ENCODE measurements around the gene OR2T33.
"Not testable (repeated sequence)": the region's sequence is repeated elsewhere in the genome, so short reads cannot be mapped to it uniquely, and the experiment has no call there.

Gene OR2T33

DNA sequence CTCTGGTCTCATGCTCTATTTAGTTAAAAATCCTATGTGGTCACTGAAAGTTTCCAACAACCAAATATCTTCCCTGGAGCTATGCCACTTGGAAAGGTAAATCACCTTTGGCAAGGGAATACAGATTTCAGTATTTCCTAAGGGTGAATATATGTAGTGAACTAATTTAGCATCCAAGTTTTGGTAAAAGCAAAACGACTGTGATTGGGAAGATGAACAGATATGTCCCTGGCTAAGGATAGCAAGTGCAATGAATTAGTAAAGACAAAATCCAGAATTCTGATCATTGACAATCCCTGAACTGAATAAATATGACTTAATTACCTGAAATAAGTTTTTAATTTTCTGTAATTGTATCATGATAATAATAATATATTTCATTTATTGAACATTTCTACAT lies at the start of gene OR2T33:
Gene OR2T33, minus strand, starts transcription at position 101 of the 400 bp plus-strand sequence. CDS start 4,162 bp downstream, outside the sequence.
- no peak for DNase-seq

DNA sequence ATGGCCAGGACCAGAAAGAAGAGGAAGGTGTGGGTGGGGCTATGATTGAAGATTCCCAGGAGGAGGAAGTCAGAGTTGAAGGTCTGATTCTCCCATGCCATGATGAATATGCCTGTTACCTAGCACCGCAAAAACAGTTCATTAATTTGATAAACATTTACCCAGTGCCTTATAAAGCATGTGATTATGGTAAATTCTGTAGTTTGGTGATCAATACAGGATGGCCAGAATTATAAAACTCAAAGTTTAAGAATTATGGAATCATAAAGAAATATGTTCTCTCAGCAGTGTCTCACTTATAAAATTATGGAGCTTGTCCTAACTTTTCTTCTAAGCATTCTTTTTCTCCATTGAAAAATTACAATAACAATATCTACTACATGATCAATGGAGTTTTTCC lies 46.7 kb upstream of the OR2T33 start, which contains the start of gene OR2M7:
Gene OR2M7, minus strand, starts transcription at position 101 of the 400 bp plus-strand sequence. Its CDS starts 0 bp downstream, at position 101.
- DNase-seq = no peak
- in situ Hi-C loops (cut with MboI; ENCODE audit: low pct_unique_long_range_greater_than_20kb, low sequenced_read_pairs) = no loop called here

More for the DNA sequence above, at the start of gene OR2T33:
- in situ Hi-C loops (cut with MboI; ENCODE audit: low pct_unique_long_range_greater_than_20kb, low sequenced_read_pairs) = no loop called here

DNA sequence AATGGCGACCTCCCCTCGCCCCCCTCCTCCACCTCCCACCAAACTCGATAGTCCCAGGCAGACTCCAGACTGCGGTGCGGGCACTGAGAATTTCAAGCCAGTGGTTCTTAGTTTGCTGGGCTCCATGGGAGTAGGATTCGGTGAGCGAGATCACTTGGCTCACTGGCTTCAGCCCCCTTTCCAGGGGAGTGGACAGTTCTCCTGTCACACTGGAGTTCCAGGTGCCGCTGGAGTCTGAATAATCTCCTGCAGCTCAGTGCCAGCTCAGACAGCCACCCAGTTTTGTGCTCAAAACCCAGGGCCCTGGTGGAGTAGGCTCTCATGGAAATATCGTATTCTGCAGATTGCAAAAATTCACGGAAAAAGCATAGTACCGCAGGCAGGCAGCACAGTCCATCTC lies 39.0 kb upstream of the OR2T33 start:
- DNase-seq = no peak
- in situ Hi-C loops (cut with MboI; ENCODE audit: low pct_unique_long_range_greater_than_20kb, low sequenced_read_pairs) = no loop called here

GRCh38 chr1:248306740-248307139 lies 29.0 kb upstream of the OR2T33 start:
- DNase-seq; in situ Hi-C loops (cut with MboI; ENCODE audit: low pct_unique_long_range_greater_than_20kb, low sequenced_read_pairs): not testable (repeated sequence)

DNA sequence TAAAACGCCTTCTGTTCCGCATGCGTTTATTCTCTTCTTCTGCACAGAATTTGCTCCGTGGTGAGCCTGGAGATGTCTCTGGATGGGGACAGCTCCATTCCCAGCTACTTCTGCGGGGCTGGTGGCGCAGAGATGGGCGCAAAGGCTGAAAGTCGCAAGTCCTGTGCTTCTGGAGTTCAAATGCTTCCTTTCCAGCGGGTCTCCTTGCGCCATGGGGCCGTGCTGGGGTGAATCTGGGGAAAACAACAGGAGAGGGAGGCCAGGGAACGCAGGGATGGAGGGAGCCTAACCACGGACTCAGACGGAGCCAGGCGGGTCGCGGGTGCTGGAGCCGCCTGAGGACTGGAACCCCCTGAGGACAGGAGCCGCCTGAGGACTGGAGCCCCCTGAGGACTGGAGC lies 28.3 kb upstream of the OR2T33 start:
- DNase-seq = no peak
- in situ Hi-C loops (cut with MboI; ENCODE audit: low pct_unique_long_range_greater_than_20kb, low sequenced_read_pairs) = no loop called here

DNA sequence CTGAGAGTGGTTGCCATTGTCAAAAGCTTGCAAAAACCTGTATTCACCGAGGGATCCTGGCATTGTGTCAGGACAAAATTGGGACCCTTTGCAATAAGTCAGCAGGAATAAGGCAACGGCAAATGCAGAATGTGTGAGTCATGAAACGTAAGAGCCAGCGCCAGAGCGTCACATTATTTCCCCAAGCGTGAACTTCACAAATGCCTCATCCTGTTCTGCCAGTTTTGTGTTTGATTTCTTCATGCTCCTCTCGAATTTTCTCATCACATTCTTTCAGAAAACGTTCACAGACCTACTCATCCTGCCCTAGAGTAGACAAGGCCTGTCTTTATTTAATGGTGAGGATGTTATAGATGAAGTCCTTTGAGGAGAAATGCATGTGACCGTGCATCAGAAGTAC lies 27.9 kb upstream of the OR2T33 start:
- in situ Hi-C loops (cut with MboI; ENCODE audit: low pct_unique_long_range_greater_than_20kb, low sequenced_read_pairs); DNase-seq: not testable (repeated sequence)

- in situ Hi-C loops (cut with MboI; ENCODE audit: low pct_unique_long_range_greater_than_20kb, low sequenced_read_pairs) = no loop called here
- no peak for DNase-seq
Measured at GRCh38 chr1:248303324-248303723, 25.5 kb upstream of the OR2T33 start, which contains the start of gene OR2T12. OR2T12 (minus strand) TSS chr1:248303424; CDS start chr1:248295578, 7,846 bp downstream.

DNA sequence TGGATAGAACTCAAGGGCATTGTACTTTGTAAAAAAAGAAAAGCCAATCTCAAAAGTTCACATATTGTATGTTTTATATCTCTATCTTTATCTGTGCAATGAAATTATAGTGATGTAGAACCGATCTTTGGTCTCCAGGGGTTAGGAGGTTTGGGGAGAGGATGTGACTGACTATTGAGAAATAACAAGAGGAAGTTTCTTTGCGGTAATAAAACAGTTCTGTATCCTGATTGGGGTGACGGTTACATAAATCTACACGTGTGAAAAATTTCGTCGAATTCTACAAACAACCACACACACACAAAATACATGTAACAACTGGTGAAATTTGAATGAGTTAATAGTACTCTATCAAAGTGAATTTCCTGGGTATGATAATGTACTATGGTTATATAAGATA lies 10.6 kb upstream of the OR2T33 start:
- DNase-seq = peak; percentile 7
- in situ Hi-C loops (cut with MboI; ENCODE audit: low pct_unique_long_range_greater_than_20kb, low sequenced_read_pairs) = no loop called here

DNA sequence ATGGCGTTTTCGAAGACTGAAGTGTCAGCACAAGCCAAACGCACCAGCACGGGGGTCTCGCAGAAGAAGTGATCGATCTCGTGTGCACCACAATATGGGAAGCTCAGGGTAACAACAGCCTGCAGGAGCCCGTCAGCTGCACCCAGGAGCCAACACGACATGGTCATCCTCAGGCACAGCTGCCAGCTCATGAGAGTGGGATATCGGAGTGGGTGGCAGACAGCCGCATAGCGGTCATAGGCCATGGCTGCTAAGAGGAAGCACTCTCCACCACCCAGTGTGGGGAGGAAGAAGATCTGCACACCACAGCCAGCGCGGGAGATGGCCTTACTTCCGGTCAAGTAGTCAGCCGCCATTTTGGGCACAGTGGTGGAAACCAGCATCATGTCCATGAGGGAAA lies 4.6 kb downstream of the OR2T33 start:
- DNase-seq; in situ Hi-C loops (cut with MboI; ENCODE audit: low pct_unique_long_range_greater_than_20kb, low sequenced_read_pairs): not testable (repeated sequence)

- in situ Hi-C loops (cut with MboI; ENCODE audit: low pct_unique_long_range_greater_than_20kb, low sequenced_read_pairs) = no loop called here
- no peak for DNase-seq
Measured at GRCh38 chr1:248268178-248268577, 9.6 kb downstream of the OR2T33 start.

- in situ Hi-C loops (cut with MboI; ENCODE audit: low pct_unique_long_range_greater_than_20kb, low sequenced_read_pairs); DNase-seq: not testable (repeated sequence)
Measured at GRCh38 chr1:248259309-248259708, 18.5 kb downstream of the OR2T33 start.

- in situ Hi-C loops (cut with MboI; ENCODE audit: low pct_unique_long_range_greater_than_20kb, low sequenced_read_pairs) = no loop called here
- DNase-seq = peak; percentile 52
Measured at GRCh38 chr1:248243204-248243603, 34.6 kb downstream of the OR2T33 start.

GRCh38 chr1:248239478-248239877 lies 38.3 kb downstream of the OR2T33 start:
- no peak for DNase-seq
- in situ Hi-C loops (cut with MboI; ENCODE audit: low pct_unique_long_range_greater_than_20kb, low sequenced_read_pairs) = no loop called here

DNA sequence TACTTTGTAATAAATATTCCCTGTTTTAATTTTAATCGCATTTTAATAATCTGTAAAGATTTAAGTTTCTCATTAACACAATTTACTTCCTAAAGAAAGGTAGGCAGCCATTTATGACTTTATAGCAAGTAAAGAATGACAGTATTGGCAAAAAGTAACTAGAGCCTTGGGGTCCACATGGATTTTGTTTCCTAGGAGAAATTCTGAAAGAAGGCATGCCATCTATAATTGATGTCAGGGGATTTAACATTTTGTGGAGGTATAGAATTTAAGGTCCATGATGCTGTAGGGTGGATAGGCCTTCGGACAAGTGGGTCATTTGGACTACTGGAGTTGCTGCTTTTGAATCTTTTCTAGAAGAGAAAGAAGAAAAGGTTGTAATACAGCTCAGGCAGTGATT lies 46.7 kb downstream of the OR2T33 start, which contains the start of gene OR2M4:
Gene OR2M4, plus strand, starts transcription at position 301 of the 400 bp plus-strand sequence. CDS start 7,512 bp downstream, outside the sequence.
- no peak for DNase-seq
- in situ Hi-C loops (cut with MboI; ENCODE audit: low pct_unique_long_range_greater_than_20kb, low sequenced_read_pairs) = no loop called here

DNA sequence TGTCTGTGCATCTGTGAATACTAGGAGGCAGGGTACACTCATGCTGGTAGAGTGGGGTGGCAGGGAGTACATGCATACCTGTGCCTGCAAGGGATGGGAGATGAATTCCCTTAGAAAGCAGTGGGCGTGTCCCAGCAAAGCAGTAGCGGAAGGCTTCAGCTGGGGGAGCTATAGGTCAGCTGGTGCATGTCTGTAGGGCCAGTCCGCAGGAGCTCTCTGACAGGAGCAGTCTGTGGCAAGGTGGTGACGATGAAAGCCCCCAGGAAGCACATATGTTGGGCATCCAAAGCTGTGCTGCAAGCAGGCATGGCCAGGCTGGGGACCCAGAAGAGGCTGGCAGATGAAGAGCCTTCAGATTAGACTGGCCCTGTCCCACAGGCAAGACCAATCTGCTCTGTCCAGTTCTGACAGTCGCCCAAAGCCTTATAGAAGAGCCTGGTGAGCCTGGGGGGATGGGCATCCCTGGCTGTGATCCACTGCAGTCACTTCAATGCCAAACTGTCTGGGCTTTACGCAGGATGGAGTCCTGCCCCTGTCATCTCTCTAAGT lies 48.3 kb downstream of the OR2T33 start:
- no peak for DNase-seq
- in situ Hi-C loops (cut with MboI; ENCODE audit: low pct_unique_long_range_greater_than_20kb, low sequenced_read_pairs) = no loop called here

DNA sequence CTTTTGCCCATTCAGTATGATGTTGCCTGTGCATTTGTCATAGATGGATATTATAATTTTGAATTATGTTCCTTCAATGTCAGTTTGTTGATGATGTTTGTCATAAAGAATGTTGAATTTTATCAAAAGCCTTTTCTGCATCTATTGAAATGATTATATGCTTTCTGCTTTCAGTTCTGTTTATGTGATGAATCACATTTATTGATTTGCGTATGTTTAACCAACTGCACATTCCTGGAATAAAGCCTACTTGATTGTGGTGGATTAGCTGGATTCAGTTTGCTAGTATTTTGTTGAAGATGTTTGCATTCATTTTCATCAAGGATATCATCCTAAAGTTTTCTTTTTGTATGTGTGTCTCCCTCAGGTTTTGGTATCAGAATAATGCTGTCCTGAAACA lies 52.2 kb downstream of the OR2T33 start:
- no peak for DNase-seq
- in situ Hi-C loops (cut with MboI; ENCODE audit: low pct_unique_long_range_greater_than_20kb, low sequenced_read_pairs) = no loop called here
